GM19023 (cell line): ENCODE data around the gene OXLD1.
A peak's percentile ranks its signal among the peaks of the same experiment; 100 is the strongest.

Experiments
- ATAC-seq: cut with Tn5 transposase; IDR thresholded peaks from one replicate; pipeline ENCODE4 v1.9.1; 2021; ENCODE audit warnings: mild to moderate bottlenecking, moderate library complexity; ENCODE audit not compliant: unreplicated experiment

The OXLD1 gene

GRCh38 chr17:81666342-81667191 is at the start of gene OXLD1, which contains the start of gene CCDC137:
Gene OXLD1, minus strand, starts transcription at chr17:81666605. Its CDS starts 28 bp downstream, at chr17:81666577.
Gene CCDC137, plus strand, starts transcription at chr17:81666737. Its CDS starts 30 bp downstream, at chr17:81666767.
- peak; percentile 89 for ATAC-seq

- ATAC-seq: no peak
Observed at GRCh38 chr17:81715107-81715871, 48.9 kb upstream of the OXLD1 start.

- ATAC-seq: no peak
Observed at GRCh38 chr17:81714412-81715106, 48.2 kb upstream of the OXLD1 start.

- ATAC-seq: no peak
Observed at GRCh38 chr17:81713556-81714411, 47.4 kb upstream of the OXLD1 start.

GRCh38 chr17:81713004-81713555 is 46.7 kb upstream of the OXLD1 start:
- no peak for ATAC-seq

- ATAC-seq: peak; percentile 4
Observed at GRCh38 chr17:81712468-81713003, 46.1 kb upstream of the OXLD1 start.

- ATAC-seq: peak; percentile 65
Observed at GRCh38 chr17:81711814-81712467, 45.5 kb upstream of the OXLD1 start, which contains the start of gene SLC25A10. Gene SLC25A10, plus strand, starts transcription at chr17:81712284. Its CDS starts 143 bp downstream, at chr17:81712427.

GRCh38 chr17:81710514-81711308 is 44.3 kb upstream of the OXLD1 start:
- ATAC-seq: no peak

GRCh38 chr17:81708739-81709185 is 42.4 kb upstream of the OXLD1 start:
- no peak for ATAC-seq

- ATAC-seq: no peak
Observed at GRCh38 chr17:81707725-81708646, 41.6 kb upstream of the OXLD1 start.

GRCh38 chr17:81706757-81707624 is 40.6 kb upstream of the OXLD1 start:
- no peak for ATAC-seq

GRCh38 chr17:81706232-81706611 is 39.8 kb upstream of the OXLD1 start:
- ATAC-seq: no peak

GRCh38 chr17:81705518-81706231 is 39.3 kb upstream of the OXLD1 start:
- ATAC-seq: no peak

GRCh38 chr17:81703747-81704654 is 37.6 kb upstream of the OXLD1 start:
- peak; percentile 13 for ATAC-seq
